ENCODE measurements around the gene TBR1.

The TBR1 gene

DNA sequence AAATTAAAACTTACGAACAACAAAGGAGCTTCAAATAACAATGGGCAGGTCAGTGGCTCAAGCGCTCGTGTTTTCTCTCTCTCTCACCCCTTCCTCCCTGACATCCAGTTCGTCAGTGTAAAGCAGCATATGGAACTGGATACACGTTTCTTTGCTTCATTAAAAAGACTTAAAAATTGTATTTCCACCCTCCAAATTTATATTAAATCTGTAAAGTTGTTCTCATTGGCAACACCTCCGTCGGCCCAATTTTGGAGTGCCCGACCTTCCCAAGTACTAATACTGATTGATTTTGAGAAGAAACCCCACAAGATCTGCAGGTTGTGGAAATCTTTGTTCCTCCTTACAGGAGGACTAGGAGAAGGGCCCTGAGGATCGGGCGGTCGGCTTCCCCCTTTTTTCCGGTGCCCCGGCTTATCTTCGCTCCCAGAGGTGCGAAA, 2.2 kb downstream of the TBR1 start:
- no peak for DNase-seq (ENCODE audit: low read depth in 2 of 2)
- TF ChIP-seq, protein P1, sequence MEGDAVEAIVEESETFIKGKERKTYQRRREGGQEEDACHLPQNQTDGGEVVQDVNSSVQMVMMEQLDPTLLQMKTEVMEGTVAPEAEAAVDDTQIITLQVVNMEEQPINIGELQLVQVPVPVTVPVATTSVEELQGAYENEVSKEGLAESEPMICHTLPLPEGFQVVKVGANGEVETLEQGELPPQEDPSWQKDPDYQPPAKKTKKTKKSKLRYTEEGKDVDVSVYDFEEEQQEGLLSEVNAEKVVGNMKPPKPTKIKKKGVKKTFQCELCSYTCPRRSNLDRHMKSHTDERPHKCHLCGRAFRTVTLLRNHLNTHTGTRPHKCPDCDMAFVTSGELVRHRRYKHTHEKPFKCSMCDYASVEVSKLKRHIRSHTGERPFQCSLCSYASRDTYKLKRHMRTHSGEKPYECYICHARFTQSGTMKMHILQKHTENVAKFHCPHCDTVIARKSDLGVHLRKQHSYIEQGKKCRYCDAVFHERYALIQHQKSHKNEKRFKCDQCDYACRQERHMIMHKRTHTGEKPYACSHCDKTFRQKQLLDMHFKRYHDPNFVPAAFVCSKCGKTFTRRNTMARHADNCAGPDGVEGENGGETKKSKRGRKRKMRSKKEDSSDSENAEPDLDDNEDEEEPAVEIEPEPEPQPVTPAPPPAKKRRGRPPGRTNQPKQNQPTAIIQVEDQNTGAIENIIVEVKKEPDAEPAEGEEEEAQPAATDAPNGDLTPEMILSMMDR (IDR thresholded peaks at IDR 0.05; ENCODE audit: low read depth, low read length): no peak
- H3K4me3 ChIP-seq (replicated peaks in 1 of 2; ENCODE audit: low read depth in 2 of 2, low read length in 2 of 2): no peak overlapping the region

DNA sequence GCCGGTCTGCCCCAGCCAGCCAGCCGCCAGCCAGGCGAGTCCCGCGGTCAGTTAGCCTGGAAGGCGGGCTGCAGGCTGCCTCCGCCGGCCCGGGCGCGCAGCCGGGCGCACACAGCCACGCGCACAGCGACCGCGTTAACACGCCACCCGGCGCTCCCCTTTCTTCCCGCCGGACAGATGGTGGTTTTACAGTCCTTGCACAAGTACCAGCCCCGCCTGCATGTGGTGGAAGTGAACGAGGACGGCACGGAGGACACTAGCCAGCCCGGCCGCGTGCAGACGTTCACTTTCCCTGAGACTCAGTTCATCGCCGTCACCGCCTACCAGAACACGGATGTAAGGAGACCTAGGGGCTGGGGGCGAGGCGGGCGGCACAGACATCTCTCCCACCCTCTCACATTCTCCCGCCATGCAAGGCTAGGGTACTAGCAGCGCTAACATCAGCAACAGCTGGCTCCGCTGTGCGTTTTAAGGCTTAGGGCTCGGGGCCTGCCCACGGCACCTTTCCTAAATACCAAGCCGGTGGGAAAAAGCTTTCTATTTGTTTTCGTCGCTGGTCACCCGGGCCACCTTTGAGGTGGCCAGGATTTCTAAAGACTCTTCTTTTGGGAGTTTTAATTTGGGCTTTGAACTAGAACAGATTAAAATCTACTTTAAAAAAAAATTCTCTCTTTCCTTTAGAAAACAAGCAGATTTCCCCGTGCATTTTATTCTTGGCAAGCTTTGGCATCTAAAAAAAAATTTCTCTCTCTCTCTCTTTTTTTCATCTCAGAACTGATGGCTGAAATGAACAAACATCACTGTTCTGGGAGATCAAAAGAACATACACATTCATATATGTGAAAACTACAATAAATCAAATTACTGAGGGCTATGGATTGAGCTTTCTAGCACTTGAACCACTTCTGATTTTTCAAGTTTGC, 2.9 kb downstream of the TBR1 start:
- TF ChIP-seq, protein P1 (IDR thresholded peaks at IDR 0.05; ENCODE audit: low read depth, low read length): no peak
- DNase-seq (ENCODE audit: low read depth in 2 of 2): no peak
- no peak overlapping the region for H3K4me3 ChIP-seq (replicated peaks in 1 of 2; ENCODE audit: low read depth in 2 of 2, low read length in 2 of 2)

DNA sequence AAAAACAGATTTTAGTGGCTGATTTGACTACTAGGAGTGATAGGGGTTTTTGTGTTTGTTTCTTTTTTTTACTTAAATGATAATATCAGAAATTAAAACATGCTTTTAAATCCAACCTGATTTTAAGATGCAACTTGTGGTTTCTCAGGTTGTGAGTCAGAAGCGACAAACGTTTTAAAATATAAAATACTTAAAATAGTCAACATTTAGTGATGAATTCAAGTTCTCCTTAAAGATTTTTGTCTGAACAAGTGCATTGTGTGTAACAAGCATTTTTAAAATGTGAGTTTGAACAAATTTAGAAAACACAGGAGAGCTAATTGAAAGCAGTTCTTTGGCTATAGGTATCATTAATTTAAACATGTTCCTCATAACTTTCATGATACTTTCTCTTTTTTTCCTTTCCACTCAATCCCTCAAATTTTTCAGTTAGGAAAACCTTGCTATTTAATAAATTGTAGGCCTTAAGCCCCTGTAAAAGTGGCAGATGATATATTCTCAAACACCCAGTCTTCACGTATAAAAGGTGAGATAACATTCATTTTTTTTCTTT, 3.6 kb downstream of the TBR1 start:
- no peak for DNase-seq (ENCODE audit: low read depth in 2 of 2)
- no peak overlapping the region for H3K4me3 ChIP-seq (replicated peaks in 1 of 2; ENCODE audit: low read depth in 2 of 2, low read length in 2 of 2)
- TF ChIP-seq, protein P1 (IDR thresholded peaks at IDR 0.05; ENCODE audit: low read depth, low read length): no peak

DNA sequence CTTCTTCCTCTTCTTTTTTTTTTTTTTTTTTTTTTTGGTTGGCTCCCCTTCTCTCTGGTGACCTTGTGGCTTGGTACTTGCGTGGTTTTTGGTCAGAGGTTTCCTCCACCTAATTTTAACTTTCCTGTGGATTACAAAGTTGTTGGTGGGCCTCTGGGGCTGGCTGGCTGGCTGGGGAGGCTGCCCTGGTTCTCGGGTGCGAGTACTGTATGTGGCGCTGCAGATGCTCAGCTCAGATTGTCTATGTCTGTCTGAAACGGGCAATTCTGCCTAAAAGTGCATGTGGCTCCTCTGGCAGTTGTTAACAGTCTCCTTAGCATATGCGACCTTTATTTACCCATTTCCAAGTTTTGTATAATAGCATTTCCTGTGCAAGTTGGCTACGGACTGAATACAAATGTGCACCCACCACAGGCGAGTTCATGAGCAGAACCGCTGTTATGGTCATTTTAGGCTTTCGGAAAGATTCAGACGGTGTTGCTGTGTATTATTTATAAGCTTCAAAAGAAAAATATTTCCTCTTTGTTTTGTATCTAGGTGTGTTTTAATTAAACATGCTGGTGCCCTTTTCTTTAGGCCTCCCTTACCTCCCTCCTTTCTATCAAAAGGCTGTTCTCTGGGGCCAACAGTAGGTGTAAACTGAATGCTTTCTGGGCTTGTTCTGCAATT, 4.4 kb downstream of the TBR1 start:
- H3K4me3 ChIP-seq (replicated peaks in 1 of 2; ENCODE audit: low read depth in 2 of 2, low read length in 2 of 2): no peak overlapping the region
- DNase-seq (ENCODE audit: low read depth in 2 of 2): no peak
- TF ChIP-seq, protein P1 (IDR thresholded peaks at IDR 0.05; ENCODE audit: low read depth, low read length): no peak

DNA sequence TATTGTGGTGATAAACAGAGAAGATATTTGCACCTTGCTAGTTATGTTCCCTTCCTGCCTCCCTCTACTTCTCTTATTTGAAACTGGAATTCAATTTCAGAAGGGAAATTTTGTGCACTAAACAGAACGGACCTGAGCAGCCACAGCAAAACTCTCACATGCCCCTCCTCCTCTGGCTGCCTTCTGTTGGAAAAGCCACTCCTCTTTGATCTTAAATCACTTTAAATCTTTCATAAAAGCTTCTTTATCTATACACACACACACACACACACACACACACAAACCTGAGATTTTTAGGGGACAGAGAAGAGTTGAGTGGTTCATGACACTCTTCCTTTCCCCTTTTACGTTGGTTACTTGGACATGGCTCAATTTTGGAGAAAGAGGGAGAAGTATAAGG, 5.6 kb downstream of the TBR1 start:
- DNase-seq (ENCODE audit: low read depth in 2 of 2): no peak
- TF ChIP-seq, protein P1 (IDR thresholded peaks at IDR 0.05; ENCODE audit: low read depth, low read length): no peak
- H3K4me3 ChIP-seq (replicated peaks in 1 of 2; ENCODE audit: low read depth in 2 of 2, low read length in 2 of 2): no peak overlapping the region

DNA sequence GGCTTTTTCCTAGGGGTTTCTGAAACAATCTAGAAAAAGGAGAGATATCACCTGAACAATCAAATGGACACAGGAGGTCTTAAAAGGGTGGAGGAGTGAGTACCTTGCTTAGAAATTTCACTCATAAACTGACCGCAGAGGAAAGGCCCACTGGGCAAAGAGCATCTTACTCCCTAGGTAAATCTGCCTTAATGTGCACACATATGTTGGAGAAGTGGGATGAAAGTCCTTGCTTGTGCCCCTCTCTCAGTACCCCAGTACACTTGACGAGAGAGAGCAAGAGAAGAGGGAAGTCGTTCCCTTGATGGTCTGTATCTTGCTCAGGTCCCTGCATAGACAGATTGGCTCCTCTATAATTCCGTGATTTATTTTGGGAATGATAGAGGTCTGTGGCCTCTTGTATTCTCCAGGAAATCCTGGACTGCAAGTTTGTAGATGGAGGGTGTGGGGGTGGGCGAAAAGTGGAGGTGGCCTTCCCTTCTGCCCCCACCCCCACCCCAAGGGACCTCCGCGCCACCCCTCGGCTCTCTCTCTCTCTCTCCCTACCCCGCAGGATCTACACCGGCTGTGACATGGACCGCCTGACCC, 6.8 kb downstream of the TBR1 start:
- no peak overlapping the region for H3K4me3 ChIP-seq (replicated peaks in 1 of 2; ENCODE audit: low read depth in 2 of 2, low read length in 2 of 2)
- DNase-seq (ENCODE audit: low read depth in 2 of 2): no peak
- TF ChIP-seq, protein P1 (IDR thresholded peaks at IDR 0.05; ENCODE audit: low read depth, low read length): no peak
